Activated CD8-positive, alpha-beta memory T cell treated with anti-CD3 and anti-CD28 coated beads for 4 hours (primary cell): ENCODE data around the gene KIF26B.

Experiments used
- DNase-seq, 2 donors: peaks; one replicate each; pipeline ENCODE4 v3.0.0-alpha.2; 2020; ENCODE audit warnings: low read depth in 2 of 2

KIF26B gene

GRCh38 chr1:245464290-245464689 lies 309.5 kb downstream of the KIF26B start:
- DNase-seq = no peak

- DNase-seq = no peak
Measured at GRCh38 chr1:245465666-245466065, 310.9 kb downstream of the KIF26B start.

- no peak for DNase-seq
Measured at GRCh38 chr1:245466261-245466660, 311.5 kb downstream of the KIF26B start.

GRCh38 chr1:245467804-245468203 lies 313.0 kb downstream of the KIF26B start:
- no peak for DNase-seq

GRCh38 chr1:245469006-245469405 lies 314.2 kb downstream of the KIF26B start:
- no peak for DNase-seq

GRCh38 chr1:245469734-245470133 lies 314.9 kb downstream of the KIF26B start:
- DNase-seq = no peak

- no peak for DNase-seq
Measured at GRCh38 chr1:245475126-245475525, 320.3 kb downstream of the KIF26B start.

- DNase-seq = no peak
Measured at GRCh38 chr1:245475961-245476516, 321.3 kb downstream of the KIF26B start.

- DNase-seq = no peak
Measured at GRCh38 chr1:245477941-245478340, 323.2 kb downstream of the KIF26B start.

GRCh38 chr1:245480393-245481120 lies 325.8 kb downstream of the KIF26B start:
- DNase-seq = no peak

GRCh38 chr1:245481261-245481660 lies 326.5 kb downstream of the KIF26B start:
- no peak for DNase-seq

- no peak for DNase-seq
Measured at GRCh38 chr1:245483247-245483646, 328.5 kb downstream of the KIF26B start.

GRCh38 chr1:245484176-245484575 lies 329.4 kb downstream of the KIF26B start:
- DNase-seq = no peak

- DNase-seq = no peak
Measured at GRCh38 chr1:245485996-245486395, 331.2 kb downstream of the KIF26B start.

GRCh38 chr1:245486775-245487470 lies 332.1 kb downstream of the KIF26B start:
- DNase-seq = no peak

- DNase-seq = no peak
Measured at GRCh38 chr1:245488346-245489129, 333.8 kb downstream of the KIF26B start.

GRCh38 chr1:245489838-245490237 lies 335.1 kb downstream of the KIF26B start:
- no peak for DNase-seq

GRCh38 chr1:245493029-245493428 lies 338.2 kb downstream of the KIF26B start:
- no peak for DNase-seq

GRCh38 chr1:245495681-245496080 lies 340.9 kb downstream of the KIF26B start:
- no peak for DNase-seq

- no peak for DNase-seq
Measured at GRCh38 chr1:245500546-245500945, 345.8 kb downstream of the KIF26B start.

GRCh38 chr1:245501633-245502032 lies 346.8 kb downstream of the KIF26B start:
- DNase-seq = no peak

- no peak for DNase-seq
Measured at GRCh38 chr1:245503548-245503947, 348.8 kb downstream of the KIF26B start.
